HG02973 (cell line): ENCODE measurements around the gene CORO1A.
"Not testable (repeated sequence)": the region's sequence is repeated elsewhere in the genome, so short reads cannot be mapped to it uniquely, and the experiment has no call there.

Source experiments
- ATAC-seq: cut with Tn5 transposase; IDR thresholded peaks from one replicate; pipeline ENCODE4 v1.9.1; 2021; ENCODE audit warnings: moderate library complexity; ENCODE audit not compliant: unreplicated experiment

CORO1A gene

DNA sequence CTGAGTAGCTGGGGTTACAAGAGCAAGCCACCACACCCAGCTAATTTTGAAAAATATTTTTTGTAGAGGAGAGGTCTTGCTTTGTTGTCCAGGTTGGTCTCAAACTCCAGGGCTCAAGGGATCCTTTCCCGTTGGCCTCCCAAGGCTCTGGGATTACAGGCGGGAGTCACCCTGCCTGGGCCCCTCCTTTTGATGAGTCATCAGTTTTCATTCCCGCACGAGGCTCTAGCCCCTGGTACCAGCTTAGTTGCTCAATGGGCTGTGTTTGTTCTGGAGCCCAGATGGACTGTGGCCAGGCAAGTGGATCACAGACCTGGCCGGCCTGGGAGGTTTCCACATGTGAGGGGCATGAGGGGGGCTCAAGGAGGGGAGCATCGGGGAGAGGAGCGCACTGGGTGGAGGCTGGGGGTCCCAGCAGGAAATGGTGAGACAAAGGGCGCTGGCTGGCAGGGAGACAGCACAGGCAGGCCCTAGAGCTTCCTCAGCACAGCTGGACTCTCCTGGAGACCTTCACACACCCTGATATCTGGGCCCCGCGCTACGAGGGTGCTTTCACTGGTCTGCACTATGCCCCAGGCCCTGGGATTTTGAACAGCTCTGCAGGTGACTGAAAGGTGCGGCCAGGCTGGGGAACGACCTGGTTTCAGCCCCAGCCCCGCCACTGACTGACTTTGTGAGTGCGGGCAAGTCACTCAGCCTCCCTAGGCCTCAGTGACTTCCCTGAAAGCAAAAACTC lies 16.4 kb downstream of the CORO1A start:
- not testable (repeated sequence) for ATAC-seq

DNA sequence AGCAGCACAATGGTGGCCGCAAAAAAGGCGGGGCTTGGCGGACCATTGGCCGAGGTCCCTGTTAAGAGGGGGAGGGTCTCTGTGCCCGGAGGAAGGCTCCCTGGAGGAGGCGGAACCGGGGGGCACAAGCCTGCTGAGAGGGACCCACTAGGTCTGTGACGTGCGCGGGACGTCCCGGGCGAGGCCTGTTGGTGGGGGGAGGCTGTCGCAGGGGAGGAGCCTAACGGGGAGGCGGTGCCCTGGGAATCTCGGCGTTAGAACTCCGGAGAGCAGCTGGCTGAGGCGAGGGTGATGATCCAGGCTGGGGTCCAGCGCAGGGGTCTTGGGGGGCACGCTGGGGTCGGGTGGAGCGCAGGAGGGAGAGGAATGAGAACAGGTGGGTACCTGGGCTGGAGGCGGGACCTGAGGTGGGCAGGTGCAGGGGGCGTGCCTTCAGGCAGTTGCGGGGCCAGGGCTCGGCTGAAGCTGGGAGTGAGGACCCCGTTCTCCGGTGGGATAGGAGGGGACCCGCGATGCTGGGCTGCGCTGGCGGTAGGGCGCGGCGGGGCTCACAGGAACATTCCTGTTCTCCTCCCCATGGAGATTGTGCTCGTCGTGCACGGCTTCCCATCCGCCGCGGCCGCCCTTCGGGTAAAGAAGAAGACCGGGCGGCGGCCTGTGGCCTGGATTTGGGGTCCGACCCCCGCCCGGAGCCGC lies 22.3 kb downstream of the CORO1A start:
- ATAC-seq, result not testable (repeated sequence)

DNA sequence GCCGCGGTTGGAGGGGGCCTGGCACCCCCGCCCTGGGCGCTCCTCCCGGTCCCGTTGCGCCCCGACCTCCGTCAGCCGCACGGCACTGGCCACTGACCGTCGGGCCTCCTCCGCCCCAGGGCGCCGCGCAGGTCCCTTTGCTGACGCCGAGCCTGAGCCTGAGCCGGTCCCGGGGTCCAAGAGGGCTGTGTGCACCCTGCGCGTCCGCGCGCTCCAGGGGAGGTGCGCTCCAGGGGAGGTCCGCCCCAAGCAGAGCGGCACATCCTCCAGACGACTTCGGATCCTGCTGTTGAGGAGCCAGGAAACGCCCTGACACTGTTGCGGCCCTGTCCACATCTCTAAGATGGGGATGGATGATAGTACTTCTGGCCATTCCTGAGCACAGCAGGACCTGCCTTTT lies 22.9 kb downstream of the CORO1A start:
- ATAC-seq, result not testable (repeated sequence)

DNA sequence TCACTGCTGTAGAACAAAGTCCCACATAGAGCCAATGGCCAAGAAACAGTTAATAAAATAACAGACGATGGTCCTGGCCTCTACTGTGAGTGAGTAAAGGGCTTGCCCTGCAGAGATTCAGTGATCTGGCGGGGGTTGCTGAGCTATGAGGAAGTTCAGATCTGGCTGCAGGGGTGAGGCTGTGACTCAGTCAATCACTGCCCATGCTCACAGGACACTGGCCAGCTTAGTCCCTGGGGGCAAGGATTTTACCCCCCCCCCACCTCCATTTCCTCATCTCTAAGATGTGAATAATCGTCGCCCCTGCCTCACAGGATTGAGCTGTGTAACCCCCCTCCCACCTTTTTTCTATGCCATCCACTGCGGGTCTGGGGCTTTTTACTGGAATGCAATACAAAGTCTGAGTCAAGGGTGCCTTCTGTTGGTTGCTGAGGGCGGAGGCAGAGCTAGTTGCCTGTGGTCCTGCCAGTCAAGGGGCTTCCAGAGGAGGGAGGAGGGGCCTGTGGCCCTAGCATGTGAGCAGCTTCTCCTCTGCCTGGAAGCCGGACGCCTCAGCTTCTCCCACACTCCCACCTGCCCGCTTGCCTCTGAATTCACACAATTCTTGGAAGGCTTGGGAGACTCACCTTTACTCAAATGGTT lies 23.8 kb downstream of the CORO1A start:
- not testable (repeated sequence) for ATAC-seq

DNA sequence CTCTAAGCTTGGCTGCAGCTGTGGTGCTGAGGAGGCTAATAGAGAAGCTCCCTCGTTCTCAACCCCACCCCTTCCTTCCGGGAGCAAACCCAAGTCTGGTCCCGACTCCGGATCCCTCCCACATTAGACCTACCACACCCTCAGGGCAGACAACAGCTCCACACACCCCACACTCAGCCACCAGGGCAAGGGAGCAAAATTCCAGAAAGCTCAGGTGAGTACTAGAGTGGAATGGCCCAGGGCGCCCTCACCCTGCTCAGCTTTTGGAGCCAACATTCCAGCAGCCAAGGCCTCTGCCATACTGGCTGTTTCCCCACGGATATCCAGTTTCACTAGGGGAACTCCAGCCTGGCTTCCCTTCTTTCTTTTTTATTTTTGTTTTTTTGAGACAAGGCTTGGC lies 25.6 kb downstream of the CORO1A start:
- ATAC-seq, result not testable (repeated sequence)

DNA sequence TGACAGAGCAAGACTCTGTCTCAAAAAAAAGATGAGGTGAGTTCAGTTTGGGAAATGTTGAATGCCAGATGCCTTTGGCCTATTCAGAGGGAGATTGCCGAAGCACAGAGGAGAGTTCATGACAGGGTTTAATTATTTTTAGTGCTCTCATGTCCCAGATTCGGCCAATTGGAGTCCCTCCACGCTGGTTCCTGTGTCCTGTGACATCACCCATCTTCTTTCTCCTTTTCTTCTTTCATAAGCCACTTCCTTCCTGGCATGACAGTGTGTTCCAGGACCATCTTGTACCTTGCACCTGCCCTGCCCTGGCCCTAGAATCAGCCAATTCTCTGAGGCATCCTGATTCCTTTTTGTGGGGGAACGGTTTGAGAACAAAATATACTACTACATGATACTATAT lies 28.0 kb downstream of the CORO1A start:
- ATAC-seq, result not testable (repeated sequence)

DNA sequence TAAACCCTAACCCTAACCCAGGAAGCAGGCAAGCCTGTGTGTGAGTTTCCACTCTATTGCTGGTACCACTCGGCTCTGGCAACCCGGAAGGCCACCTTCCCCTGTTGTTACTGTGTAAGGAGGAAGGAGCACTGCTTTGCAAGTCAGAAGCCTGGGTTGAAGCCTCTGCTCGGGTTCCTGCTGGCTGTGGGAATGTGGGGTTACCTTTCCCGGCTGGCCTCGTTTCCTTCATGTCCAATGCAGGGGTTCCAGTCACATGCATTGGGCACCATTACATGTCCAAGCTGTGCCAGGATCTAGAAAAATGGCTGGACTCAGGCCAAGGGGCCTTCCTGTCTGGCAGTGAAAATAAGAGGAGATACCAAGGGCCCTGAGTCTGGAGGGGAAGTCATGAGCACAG lies 33.7 kb downstream of the CORO1A start:
- not testable (repeated sequence) for ATAC-seq
